ENCODE results near the gene IFRD1. TPM values are rescaled to one million over a fixed set of nuclear protein-coding genes. Genes with fewer than 3 reads are reported as not detected.
"Not testable (repeated sequence)": the region's sequence is repeated elsewhere in the genome, so short reads cannot be mapped to it uniquely, and the experiment has no call there.

IFRD1 gene
- total and polyA plus RNA-seq, 12 donors = 20.5 to 86.2 (median 52.7) TPM

GRCh38 chr7:112453505-112454171 lies 3.4 kb downstream of the IFRD1 start:
- H3K36me3 ChIP-seq (replicated peaks in 1 of 2) = peaks cover 0 to 32% of the 10 kb centered on the region in 2 donors
- peak in 1 of 7 donors; percentile 13 for DNase-seq
- peaks cover 24 to 37% of the 10 kb centered on the region in 2 donors for H3K4me1 ChIP-seq (replicated peaks in 1 of 2)
- peak overlapping the region; percentile 18 to 98 (median 45) for H3K27ac ChIP-seq
- peak overlapping the region in 1 of 4 donors; percentile 81 for H3K4me3 ChIP-seq
- no peaks in the 10 kb centered on the region for H3K9me3 ChIP-seq (replicated peaks in 1 of 3)
- intact Hi-C loops (cut with DNase I) = no loop called here
- H3K27me3 ChIP-seq = no peaks in the 10 kb centered on the region
- 18 to 22% (median 20%) methylated on average over 7 of the region's 7 CpGs for WGBS, 4 donors
- no peak for TF ChIP-seq POLR2A (IDR thresholded peaks at IDR 0.05)
- TF ChIP-seq CTCF (IDR thresholded peaks at IDR 0.05) = no peak

- 73 to 82% (median 78%) methylated on average over 6 of the region's 6 CpGs for WGBS, 4 donors
- peak overlapping the region in 1 of 4 donors; percentile 81 for H3K4me3 ChIP-seq
These were observed 3.9 kb downstream of the IFRD1 start for GRCh38 chr7:112454191-112454590.

GRCh38 chr7:112459645-112460044 lies 9.4 kb downstream of the IFRD1 start:
- Histone ChIP-seq H3K36me3 (replicated peaks in 1 of 2) (peaks cover 0 to 78% of the 10 kb centered on the region in 2 donors), H3K4me3 (no peak overlapping the region), H3K27ac (no peak overlapping the region), H3K4me1 (replicated peaks in 1 of 2) (peaks cover 12 to 32% of the 10 kb centered on the region in 2 donors), H3K9me3 (replicated peaks in 1 of 3) (no peaks in the 10 kb centered on the region), H3K27me3 (no peaks in the 10 kb centered on the region)
- DNase-seq = no peak
- no peak for TF ChIP-seq POLR2A (IDR thresholded peaks at IDR 0.05)
- TF ChIP-seq CTCF (IDR thresholded peaks at IDR 0.05) = no peak
- intact Hi-C loops (cut with DNase I) = no loop called here
- 88 to 100% (median 91%) methylated on average over 1 of the region's 1 CpG for WGBS, 4 donors

More at GRCh38 chr7:112454191-112454590, 3.9 kb downstream of the IFRD1 start:
- H3K27me3 ChIP-seq; H3K9me3 ChIP-seq (replicated peaks in 1 of 3); intact Hi-C loops (cut with DNase I): not testable (repeated sequence)
- peak overlapping the region in 4 of 5 donors; percentile 37 to 98 (median 68) for H3K27ac ChIP-seq
- peaks cover 24 to 31% of the 10 kb centered on the region in 2 donors for H3K4me1 ChIP-seq (replicated peaks in 1 of 2)
- peak in 1 of 7 donors; percentile 10 for DNase-seq
- peak in 1 of 6 experiments; percentile 10 for TF ChIP-seq CTCF (IDR thresholded peaks at IDR 0.05)
- peaks cover 0 to 37% of the 10 kb centered on the region in 2 donors for H3K36me3 ChIP-seq (replicated peaks in 1 of 2)

- no peak overlapping the region for H3K4me3 ChIP-seq
- no peaks in the 10 kb centered on the region for H3K27me3 ChIP-seq
- intact Hi-C loops (cut with DNase I) = no loop called here
- no peaks in the 10 kb centered on the region for H3K9me3 ChIP-seq (replicated peaks in 1 of 3)
- peaks cover 12 to 40% of the 10 kb centered on the region in 2 donors for H3K4me1 ChIP-seq (replicated peaks in 1 of 2)
- peaks cover 0 to 75% of the 10 kb centered on the region in 2 donors for H3K36me3 ChIP-seq (replicated peaks in 1 of 2)
- peak overlapping the region in 4 of 5 donors; percentile 29 to 73 (median 55) for H3K27ac ChIP-seq
- peak; percentile 66 to 90 (median 86) for DNase-seq
- TF ChIP-seq CTCF (IDR thresholded peaks at IDR 0.05) (no peak), POLR2A (IDR thresholded peaks at IDR 0.05) (peak in 1 of 2 donors; percentile 31)
These were observed 12.0 kb downstream of the IFRD1 start for GRCh38 chr7:112462236-112462635.
